Thyroid gland (tissue), 4 donors: Measurements from ENCODE around the gene EEF1A1. TPM values are rescaled to one million over a fixed set of nuclear protein-coding genes. Genes with fewer than 3 reads are reported as not detected.

Source experiments
- DNase-seq, 2 donors: peaks; one replicate each; pipeline ENCODE4 v3.0.0-alpha.2; 2019
- H3K27ac ChIP-seq, 3 donors: fragments of 200-600 bp; sonication (generic); 1 replicate in 2 of 3; 2 replicates in 1 of 3; pipeline ENCODE4 v1.5.1; 2016 to 2019; ENCODE audit warnings: mild to moderate bottlenecking in 1 of 3, moderate library complexity in 1 of 3
- H3K27me3 ChIP-seq: fragments of 200-600 bp; sonication (generic); one replicate; pipeline ENCODE4 v1.5.1; 2019
- H3K36me3 ChIP-seq, 2 donors: fragments of 200-600 bp; sonication (generic); one replicate each; pipeline ENCODE4 v1.5.1; 2016 to 2019
- H3K4me1 ChIP-seq, 2 donors: fragments of 200-600 bp; sonication (generic); one replicate each; pipeline ENCODE4 v1.5.1; 2017 to 2019
- H3K4me3 ChIP-seq, 3 donors: fragments of 200-600 bp; sonication (generic); replicated peaks in 1 of 3; 1 replicate in 2 of 3; 2 replicates in 1 of 3; pipeline ENCODE4 v1.5.1; 2016; ENCODE audit warnings: mild to moderate bottlenecking in 1 of 3
- H3K9me3 ChIP-seq: fragments of 200-600 bp; sonication (generic); one replicate; pipeline ENCODE4 v1.5.1; 2017
- POLR2A ChIP-seq, 2 donors: fragments of 450-650 bp; IDR thresholded peaks; one replicate each; pipeline ENCODE4 v1.6.1; 2017; ENCODE audit warnings: antibody characterized with exemption in 2 of 2, mild to moderate bottlenecking in 2 of 2, moderate library complexity in 1 of 2
- WGBS, 2 donors: methylation state at CpG; one replicate each; pipeline ENCODE4 v1.1.5; 2017; 5-methylcytosine and 5-hydroxymethylcytosine counted together
- intact Hi-C: fragments of 100-400 bp; cut with DNase I; formaldehyde crosslinking; loops from one replicate; pipeline ENCODE4 v1.15.1; 2023
- total RNA-seq, 4 donors: library from RNA; depleted of rRNA; stranded (reverse); fragments of >200 nt; gene quantifications; one replicate each; pipeline ENCODE4 v1.2.3, GENCODE V29; 2016
- TF ChIP-seq, protein P1 (sequence below), 6 experiments: fragments of 200-600 bp in 3 of 6; fragments of 450-650 bp in 3 of 6; sonication (generic) in 3 of 6; IDR thresholded peaks; one replicate each; pipeline ENCODE4 v1.5.1; 2016 to 2019; ENCODE audit warnings: antibody characterized with exemption in 6 of 6, mild to moderate bottlenecking in 2 of 6, inconsistent platforms in 1 of 6, moderate library complexity in 1 of 6

The EEF1A1 gene
- total RNA-seq, 4 donors from 2014 or later: 9,141 to 11,705 (median 10,644) TPM

DNA sequence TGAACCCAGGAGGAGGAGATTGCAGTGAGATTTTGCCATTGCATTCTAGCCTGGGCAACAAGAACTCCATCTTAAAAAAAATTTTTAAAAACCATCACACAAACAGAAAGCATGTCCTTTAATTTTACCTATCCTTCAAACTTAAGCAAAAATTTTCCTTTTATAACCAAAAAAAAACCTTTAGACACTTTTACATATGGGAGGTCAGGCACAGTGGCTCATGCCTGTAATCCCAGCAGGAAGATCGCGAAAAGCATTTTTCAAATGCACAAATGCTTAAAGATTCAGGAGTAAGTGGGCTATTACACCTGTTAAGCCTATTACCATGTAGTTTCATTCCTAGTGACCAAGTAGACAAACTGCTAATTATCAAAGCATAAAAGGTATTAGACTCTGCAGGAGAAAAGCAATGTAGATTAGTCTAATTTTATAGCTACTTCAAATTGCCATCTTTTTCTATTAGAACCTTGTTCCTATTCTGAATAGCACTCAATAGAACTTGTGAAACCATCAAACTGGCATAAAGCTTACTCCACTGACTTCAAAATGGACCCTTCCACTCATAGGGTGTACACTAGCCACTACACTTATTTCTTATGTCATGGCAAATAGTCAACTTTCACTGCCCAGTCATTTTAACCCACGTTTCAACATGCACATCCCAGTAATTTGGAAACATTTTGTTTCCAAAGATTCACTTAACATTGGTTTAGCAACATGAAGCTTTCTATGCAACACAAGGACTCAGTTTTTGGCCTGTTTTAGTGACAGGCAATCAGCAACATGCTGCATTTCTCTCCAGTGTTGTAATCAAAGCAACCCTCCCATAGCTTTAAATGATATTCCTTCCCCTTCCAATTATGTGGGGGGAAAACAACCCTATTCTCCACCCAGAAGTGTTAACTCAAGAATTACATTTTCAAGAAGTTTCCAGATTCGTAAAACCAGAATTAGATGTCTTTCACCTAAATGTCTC lies 4.0 kb downstream of the EEF1A1 start:
- no peak for TF ChIP-seq POLR2A (IDR thresholded peaks at IDR 0.05)
- TF ChIP-seq, protein P1, sequence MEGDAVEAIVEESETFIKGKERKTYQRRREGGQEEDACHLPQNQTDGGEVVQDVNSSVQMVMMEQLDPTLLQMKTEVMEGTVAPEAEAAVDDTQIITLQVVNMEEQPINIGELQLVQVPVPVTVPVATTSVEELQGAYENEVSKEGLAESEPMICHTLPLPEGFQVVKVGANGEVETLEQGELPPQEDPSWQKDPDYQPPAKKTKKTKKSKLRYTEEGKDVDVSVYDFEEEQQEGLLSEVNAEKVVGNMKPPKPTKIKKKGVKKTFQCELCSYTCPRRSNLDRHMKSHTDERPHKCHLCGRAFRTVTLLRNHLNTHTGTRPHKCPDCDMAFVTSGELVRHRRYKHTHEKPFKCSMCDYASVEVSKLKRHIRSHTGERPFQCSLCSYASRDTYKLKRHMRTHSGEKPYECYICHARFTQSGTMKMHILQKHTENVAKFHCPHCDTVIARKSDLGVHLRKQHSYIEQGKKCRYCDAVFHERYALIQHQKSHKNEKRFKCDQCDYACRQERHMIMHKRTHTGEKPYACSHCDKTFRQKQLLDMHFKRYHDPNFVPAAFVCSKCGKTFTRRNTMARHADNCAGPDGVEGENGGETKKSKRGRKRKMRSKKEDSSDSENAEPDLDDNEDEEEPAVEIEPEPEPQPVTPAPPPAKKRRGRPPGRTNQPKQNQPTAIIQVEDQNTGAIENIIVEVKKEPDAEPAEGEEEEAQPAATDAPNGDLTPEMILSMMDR (IDR thresholded peaks at IDR 0.05): no peak

DNA sequence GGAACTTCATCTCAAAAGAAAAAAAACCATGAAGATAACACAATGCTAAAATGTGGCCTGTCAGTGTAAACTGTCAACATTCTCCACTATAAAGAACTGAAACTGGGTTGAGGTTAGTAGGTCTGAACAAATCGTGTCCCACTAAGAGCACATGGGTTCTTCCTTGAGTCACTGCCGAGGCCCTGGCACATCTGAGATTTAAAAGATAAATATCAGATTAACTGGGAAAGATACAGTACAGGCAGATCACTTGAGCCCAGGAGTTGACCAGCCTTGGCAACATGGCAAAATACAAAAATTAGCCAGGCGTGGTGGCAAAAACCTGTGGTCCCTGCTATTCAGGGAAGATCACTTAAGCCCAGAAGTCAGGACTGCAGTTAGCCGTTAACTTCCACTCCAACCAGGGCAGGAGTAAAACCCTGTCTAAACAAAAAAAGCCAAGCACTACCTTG lies 5.6 kb downstream of the EEF1A1 start:
- H3K4me1 ChIP-seq: peaks cover 24 to 32% of the 10 kb centered on the region in 2 donors
- TF ChIP-seq, protein P1 (IDR thresholded peaks at IDR 0.05): no peak
- TF ChIP-seq POLR2A (IDR thresholded peaks at IDR 0.05): no peak
- no peak overlapping the region for H3K4me3 ChIP-seq
- H3K36me3 ChIP-seq: peaks cover 32 to 34% of the 10 kb centered on the region in 2 donors
- intact Hi-C loops: loop anchor here (5.0 kb wide), 2 partner anchors 97 to 137 kb away; partner anchors contain the start of gene SLC17A5
- peak overlapping the region in 2 of 3 donors; percentile 28 to 61 for H3K27ac ChIP-seq
- DNase-seq: peak; percentile 53 to 56
- H3K27me3 ChIP-seq: no peaks in the 10 kb centered on the region
- H3K9me3 ChIP-seq: no peaks in the 10 kb centered on the region
- WGBS, 2 donors: 17 to 23% methylated on average over 4 of the region's 4 CpGs

More for the DNA sequence above, 4.0 kb downstream of the EEF1A1 start:
- H3K9me3 ChIP-seq: no peaks in the 10 kb centered on the region
- peaks cover 32 to 40% of the 10 kb centered on the region in 2 donors for H3K36me3 ChIP-seq
- peaks cover 24 to 32% of the 10 kb centered on the region in 2 donors for H3K4me1 ChIP-seq
- H3K27me3 ChIP-seq: no peaks in the 10 kb centered on the region
- DNase-seq: no peak
- H3K4me3 ChIP-seq: no peak overlapping the region
- peak overlapping the region in 2 of 3 donors; percentile 28 to 61 for H3K27ac ChIP-seq
- intact Hi-C loops: loop anchor here (5.0 kb wide), 2 partner anchors 95 to 135 kb away; partner anchors contain the start of gene SLC17A5
- WGBS, 2 donors: 65 to 69% methylated on average over 4 of the region's 4 CpGs

DNA sequence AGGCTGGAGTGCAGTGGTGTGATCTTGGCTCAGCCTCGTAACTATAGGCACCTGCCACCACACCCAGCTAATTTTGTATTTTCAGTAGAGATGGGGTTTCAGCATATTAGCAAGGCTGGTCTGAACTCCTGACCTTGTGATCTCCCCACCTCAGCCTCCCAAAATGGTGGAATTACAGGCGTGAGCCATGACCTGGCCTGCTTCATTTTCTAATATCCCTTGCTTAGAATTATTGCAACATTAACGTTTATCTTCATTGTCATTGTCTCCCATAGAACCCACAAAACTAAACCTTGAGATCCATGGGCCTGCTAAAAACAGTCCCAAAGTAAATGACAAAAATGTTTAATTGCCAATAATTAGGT lies 6.1 kb downstream of the EEF1A1 start:
- 67 to 79% methylated on average over 3 of the region's 3 CpGs for WGBS, 2 donors
- intact Hi-C loops: loop anchor here (5.0 kb wide), 2 partner anchors 98 to 138 kb away; partner anchors contain the start of gene SLC17A5
- DNase-seq: no peak

DNA sequence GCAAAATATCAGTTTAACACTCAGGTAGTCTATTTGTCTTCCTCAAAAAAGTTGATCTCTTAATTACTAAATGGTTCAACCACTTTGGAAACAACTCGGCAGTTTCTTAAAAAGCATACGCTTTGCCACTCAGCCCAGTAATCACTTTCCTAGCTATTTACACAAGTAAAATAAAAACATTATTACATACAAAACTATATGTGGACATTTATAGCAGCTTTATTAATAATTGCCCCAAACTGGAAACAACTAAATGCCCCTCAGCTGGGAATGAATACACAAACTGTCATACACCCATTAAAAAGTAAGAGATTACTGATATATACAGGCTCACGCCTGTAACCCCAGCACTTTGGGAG lies 7.4 kb downstream of the EEF1A1 start:
- Histone ChIP-seq H3K4me1 (peaks cover 16 to 26% of the 10 kb centered on the region in 2 donors), H3K27ac (no peak overlapping the region), H3K27me3 (no peaks in the 10 kb centered on the region), H3K36me3 (peaks cover 17 to 22% of the 10 kb centered on the region in 2 donors), H3K9me3 (no peaks in the 10 kb centered on the region), H3K4me3 (no peak overlapping the region)
- intact Hi-C loops: no loop called here
- no peak for TF ChIP-seq POLR2A (IDR thresholded peaks at IDR 0.05)
- TF ChIP-seq, protein P1 (IDR thresholded peaks at IDR 0.05): no peak
- DNase-seq: no peak
- WGBS, 2 donors: 86% methylated on average over 3 of the region's 3 CpGs

More for the DNA sequence above, 6.1 kb downstream of the EEF1A1 start:
- no peaks in the 10 kb centered on the region for H3K27me3 ChIP-seq
- peaks cover 29 to 32% of the 10 kb centered on the region in 2 donors for H3K36me3 ChIP-seq
- no peak overlapping the region for H3K4me3 ChIP-seq
- H3K27ac ChIP-seq: no peak overlapping the region
- peaks cover 24 to 32% of the 10 kb centered on the region in 2 donors for H3K4me1 ChIP-seq
- no peaks in the 10 kb centered on the region for H3K9me3 ChIP-seq
- TF ChIP-seq, protein P1 (IDR thresholded peaks at IDR 0.05): no peak
- TF ChIP-seq POLR2A (IDR thresholded peaks at IDR 0.05): no peak

DNA sequence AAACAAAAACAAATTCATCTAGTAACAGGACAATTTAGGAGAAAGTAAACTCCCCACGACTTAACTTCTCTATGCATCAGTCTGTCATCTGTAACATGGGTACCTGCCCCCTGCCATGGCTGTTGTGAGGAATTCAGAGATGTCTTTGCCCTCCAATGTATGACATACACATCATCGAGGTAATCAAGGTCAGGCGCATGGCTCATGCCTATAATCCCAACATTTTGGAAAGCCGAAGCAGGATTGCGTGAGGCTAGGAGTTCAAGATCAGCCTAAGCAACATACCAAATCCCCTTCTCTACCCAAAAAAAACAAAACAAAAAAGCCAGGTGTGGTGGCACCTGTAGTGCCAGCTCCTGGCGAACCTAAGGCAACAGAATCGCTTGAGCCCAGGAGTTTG lies 9.0 kb downstream of the EEF1A1 start:
- TF ChIP-seq, protein P1 (IDR thresholded peaks at IDR 0.05): no peak
- no peak for TF ChIP-seq POLR2A (IDR thresholded peaks at IDR 0.05)
- intact Hi-C loops: no loop called here
- Histone ChIP-seq H3K4me1 (peaks cover 11 to 17% of the 10 kb centered on the region in 2 donors), H3K4me3 (no peak overlapping the region), H3K36me3 (peaks cover 4 to 9% of the 10 kb centered on the region in 2 donors), H3K27ac (no peak overlapping the region), H3K9me3 (no peaks in the 10 kb centered on the region), H3K27me3 (no peaks in the 10 kb centered on the region)
- WGBS, 2 donors: 94 to 96% methylated on average over 7 of the region's 7 CpGs
- no peak for DNase-seq
